ENCODE results near the gene DPP10.

- TF ChIP-seq CTCF (IDR thresholded peaks at IDR 0.05) (no peak), POLR2A (IDR thresholded peaks at IDR 0.05) (no peak), POLR2AphosphoS5 (IDR thresholded peaks at IDR 0.05) (no peak)
Measured at GRCh38 chr2:115327061-115327460, 884.6 kb downstream of the DPP10 start.
